Tibial nerve (tissue), 4 donors: ENCODE results near the gene FN3KRP.

Experiments used
- CTCF ChIP-seq, 5 experiments: fragments of 200-600 bp in 3 of 5; fragments of 450-650 bp in 2 of 5; sonication (generic) in 3 of 5; IDR thresholded peaks; one replicate each; pipeline ENCODE4 v1.5.1; 2016 to 2019; ENCODE audit warnings: antibody characterized with exemption in 5 of 5, mild to moderate bottlenecking in 3 of 5, moderate library complexity in 2 of 5
- EP300 ChIP-seq, 2 donors: sonication (generic); formaldehyde crosslinking; IDR thresholded peaks; one replicate each; pipeline ENCODE4 v1.6.1; 2017; ENCODE audit warnings: antibody characterized with exemption in 2 of 2, mild to moderate bottlenecking in 1 of 2
- POLR2A ChIP-seq, 2 donors: fragments of 450-650 bp; IDR thresholded peaks; one replicate each; pipeline ENCODE4 v1.6.1; 2017; ENCODE audit warnings: antibody characterized with exemption in 2 of 2, mild to moderate bottlenecking in 2 of 2, moderate library complexity in 2 of 2

GRCh38 chr17:82736511-82737185 lies 20.1 kb downstream of the FN3KRP start:
- TF ChIP-seq CTCF (IDR thresholded peaks at IDR 0.05) (no peak), POLR2A (IDR thresholded peaks at IDR 0.05) (no peak), EP300 (IDR thresholded peaks at IDR 0.05) (no peak)
